Measurements from ENCODE around the gene TRPC6. TPM values are rescaled to one million over a fixed set of nuclear protein-coding genes. Genes with fewer than 3 reads are reported as not detected.
"Not testable (repeated sequence)": the region's sequence is repeated elsewhere in the genome, so short reads cannot be mapped to it uniquely, and the experiment has no call there.

TRPC6 gene
- total RNA-seq, 2 donors from 2014 or later: not detected

GRCh38 chr11:101487775-101488174 lies 96.0 kb downstream of the TRPC6 start:
- no peak for ATAC-seq (replicated peaks)
- Mint-ChIP-seq H3K4me1 (no peaks in the 10 kb centered on the region), H3K4me3 (no peak overlapping the region), H3K27ac (no peak overlapping the region), H3K36me3 (ENCODE audit: low read depth) (no peaks in the 10 kb centered on the region), H3K27me3 (no peaks in the 10 kb centered on the region), H3K9me3 (peaks cover 3% of the 10 kb centered on the region)

DNA sequence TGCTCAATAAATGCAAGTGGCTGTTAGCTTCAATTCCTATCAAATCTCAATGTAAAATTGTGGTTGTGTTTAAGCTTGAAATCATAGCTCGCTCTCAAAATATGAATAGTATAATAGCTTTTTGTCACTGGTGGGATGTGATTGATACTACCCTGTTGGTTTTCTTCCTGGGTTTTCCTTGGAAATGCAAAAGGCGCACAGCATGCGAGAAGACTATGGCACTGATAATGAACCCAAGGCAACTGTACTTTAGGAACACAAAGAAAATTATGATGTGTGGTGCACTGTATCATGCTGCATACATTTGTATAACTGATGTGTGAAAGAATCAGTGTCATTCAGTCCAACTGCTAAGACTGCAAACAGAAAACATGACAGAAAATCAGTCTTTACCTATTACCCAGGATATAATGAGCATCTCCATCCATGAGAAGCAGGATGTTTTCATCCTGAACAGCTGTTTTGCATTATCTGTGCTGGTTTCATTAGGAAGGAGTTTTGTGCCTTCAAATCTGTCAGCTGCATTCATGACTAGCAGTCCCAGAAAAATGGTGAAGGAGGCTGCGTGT lies 101.2 kb downstream of the TRPC6 start:
- H3K4me3 Mint-ChIP-seq: no peak overlapping the region
- ATAC-seq (replicated peaks): no peak
- no peaks in the 10 kb centered on the region for H3K36me3 Mint-ChIP-seq (ENCODE audit: low read depth)
- no peak overlapping the region for H3K27ac Mint-ChIP-seq
- no peaks in the 10 kb centered on the region for H3K9me3 Mint-ChIP-seq
- H3K27me3 Mint-ChIP-seq: no peaks in the 10 kb centered on the region
- H3K4me1 Mint-ChIP-seq: no peaks in the 10 kb centered on the region

- no peaks in the 10 kb centered on the region for H3K9me3 Mint-ChIP-seq
- ATAC-seq (replicated peaks): no peak
- H3K4me1 Mint-ChIP-seq: no peaks in the 10 kb centered on the region
- no peak overlapping the region for H3K27ac Mint-ChIP-seq
- no peak overlapping the region for H3K4me3 Mint-ChIP-seq
- H3K36me3 Mint-ChIP-seq (ENCODE audit: low read depth): no peaks in the 10 kb centered on the region
- H3K27me3 Mint-ChIP-seq: no peaks in the 10 kb centered on the region
These were observed 105.0 kb downstream of the TRPC6 start for GRCh38 chr11:101478587-101479369.

DNA sequence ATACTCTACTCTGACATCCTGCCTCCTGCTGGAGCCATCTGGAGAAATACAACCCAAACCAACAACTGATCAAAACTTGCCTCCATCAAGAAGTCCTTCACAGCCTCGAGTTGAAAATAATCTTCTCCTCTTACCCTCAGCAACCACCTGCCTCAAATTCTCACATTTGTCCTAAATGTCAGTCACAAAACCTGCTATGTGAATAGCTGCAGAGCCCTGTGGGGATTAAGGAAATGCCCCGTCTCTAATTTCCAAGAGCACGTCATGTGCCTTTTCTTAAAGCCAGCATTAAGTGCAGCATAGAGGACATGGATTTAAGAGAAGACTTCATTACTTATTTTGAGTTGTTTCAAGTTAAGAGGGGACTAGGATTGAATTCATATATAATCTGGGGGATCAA lies 105.9 kb downstream of the TRPC6 start:
- Mint-ChIP-seq H3K27ac (no peak overlapping the region), H3K4me1 (no peaks in the 10 kb centered on the region), H3K27me3 (no peaks in the 10 kb centered on the region), H3K9me3 (no peaks in the 10 kb centered on the region), H3K4me3 (no peak overlapping the region), H3K36me3 (ENCODE audit: low read depth) (no peaks in the 10 kb centered on the region)
- no peak for ATAC-seq (replicated peaks)

GRCh38 chr11:101476191-101476590 lies 107.6 kb downstream of the TRPC6 start:
- Mint-ChIP-seq H3K4me3 (no peak overlapping the region), H3K9me3 (no peaks in the 10 kb centered on the region), H3K36me3 (ENCODE audit: low read depth) (no peaks in the 10 kb centered on the region), H3K27me3 (no peaks in the 10 kb centered on the region), H3K4me1 (no peaks in the 10 kb centered on the region), H3K27ac (no peak overlapping the region)
- ATAC-seq (replicated peaks): no peak

DNA sequence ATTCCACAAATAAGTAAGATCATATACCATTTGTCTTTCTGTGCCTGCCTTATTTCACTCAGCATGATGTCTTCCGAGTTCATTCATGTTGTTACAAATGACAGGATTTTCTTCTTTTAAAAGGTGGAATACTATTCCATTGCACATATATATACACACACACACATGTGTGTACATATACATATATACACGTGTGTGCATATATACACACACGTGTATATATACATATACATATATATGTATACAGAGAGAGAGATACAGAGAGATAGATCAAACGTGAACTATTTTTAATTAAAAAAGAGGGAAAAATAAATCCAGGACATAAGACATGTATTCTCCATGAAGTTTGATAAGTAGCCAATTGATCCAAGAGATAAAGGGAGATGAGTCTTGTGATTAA lies 108.1 kb downstream of the TRPC6 start:
- no peaks in the 10 kb centered on the region for H3K9me3 Mint-ChIP-seq
- H3K36me3 Mint-ChIP-seq (ENCODE audit: low read depth): no peaks in the 10 kb centered on the region
- ATAC-seq (replicated peaks): no peak
- no peaks in the 10 kb centered on the region for H3K4me1 Mint-ChIP-seq
- no peak overlapping the region for H3K27ac Mint-ChIP-seq
- no peak overlapping the region for H3K4me3 Mint-ChIP-seq
- H3K27me3 Mint-ChIP-seq: no peaks in the 10 kb centered on the region

- no peaks in the 10 kb centered on the region for H3K36me3 Mint-ChIP-seq (ENCODE audit: low read depth)
- ATAC-seq (replicated peaks): no peak
- no peaks in the 10 kb centered on the region for H3K27me3 Mint-ChIP-seq
- no peaks in the 10 kb centered on the region for H3K9me3 Mint-ChIP-seq
- no peak overlapping the region for H3K27ac Mint-ChIP-seq
- H3K4me3 Mint-ChIP-seq: no peak overlapping the region
- H3K4me1 Mint-ChIP-seq: no peaks in the 10 kb centered on the region
These were observed 109.1 kb downstream of the TRPC6 start for GRCh38 chr11:101474666-101475065.

DNA sequence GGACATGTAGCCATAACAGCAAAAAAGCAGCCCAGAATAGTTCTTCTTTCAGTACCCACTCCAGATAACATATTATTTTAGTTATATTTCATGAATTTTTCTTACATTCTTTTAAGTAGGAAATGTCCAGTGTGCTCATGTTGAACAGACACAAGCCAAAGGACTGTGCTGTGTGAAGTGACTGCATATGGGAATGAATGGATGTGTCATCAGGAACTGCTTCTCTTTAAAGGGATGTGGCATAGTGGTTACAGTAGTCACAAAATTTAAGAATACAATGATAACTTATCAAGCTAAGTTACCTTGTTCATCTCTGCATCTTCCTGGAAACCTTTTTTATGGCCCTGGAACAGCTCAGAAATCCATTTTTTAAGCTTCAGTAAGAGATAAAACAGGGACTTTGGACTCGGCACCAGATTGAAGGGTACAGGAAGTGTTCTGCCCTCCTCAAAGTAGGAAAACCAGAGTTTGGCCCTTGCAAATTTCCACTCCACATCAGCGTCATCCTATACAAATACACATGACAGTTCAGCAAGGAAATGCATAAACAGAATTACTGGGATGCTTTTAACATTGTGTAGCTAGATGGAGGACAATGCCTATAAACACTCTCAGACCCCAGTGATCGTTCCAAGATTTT lies 112.8 kb downstream of the TRPC6 start:
- Mint-ChIP-seq H3K4me3 (no peak overlapping the region), H3K4me1 (no peaks in the 10 kb centered on the region)

DNA sequence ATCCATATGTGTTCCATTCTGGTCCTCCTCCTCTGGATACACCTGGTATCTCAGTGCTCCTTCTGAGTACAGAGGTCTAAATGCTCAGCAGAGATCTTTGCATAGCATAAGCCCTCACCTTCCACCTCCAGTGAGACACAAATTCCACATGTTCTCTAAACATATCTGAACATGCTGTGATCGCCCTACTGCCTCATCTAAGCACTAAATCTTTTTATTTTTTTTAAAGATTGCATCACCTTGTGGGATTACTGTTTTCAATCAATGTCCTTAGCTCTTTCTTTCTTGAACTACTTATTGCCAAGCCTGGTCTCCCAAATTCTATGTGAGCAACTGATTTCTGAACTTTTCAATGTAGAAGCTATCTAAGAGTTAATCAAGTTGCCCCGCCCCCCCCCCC lies 113.4 kb downstream of the TRPC6 start:
- Mint-ChIP-seq H3K4me3 (no peak overlapping the region), H3K4me1 (no peaks in the 10 kb centered on the region), H3K27ac (no peak overlapping the region), H3K9me3 (no peaks in the 10 kb centered on the region), H3K36me3 (ENCODE audit: low read depth) (no peaks in the 10 kb centered on the region), H3K27me3 (no peaks in the 10 kb centered on the region)
- ATAC-seq (replicated peaks): no peak

More for the DNA sequence above, 112.8 kb downstream of the TRPC6 start:
- Mint-ChIP-seq H3K27me3 (no peaks in the 10 kb centered on the region), H3K9me3 (no peaks in the 10 kb centered on the region), H3K36me3 (ENCODE audit: low read depth) (no peaks in the 10 kb centered on the region), H3K27ac (no peak overlapping the region)
- ATAC-seq (replicated peaks): no peak

DNA sequence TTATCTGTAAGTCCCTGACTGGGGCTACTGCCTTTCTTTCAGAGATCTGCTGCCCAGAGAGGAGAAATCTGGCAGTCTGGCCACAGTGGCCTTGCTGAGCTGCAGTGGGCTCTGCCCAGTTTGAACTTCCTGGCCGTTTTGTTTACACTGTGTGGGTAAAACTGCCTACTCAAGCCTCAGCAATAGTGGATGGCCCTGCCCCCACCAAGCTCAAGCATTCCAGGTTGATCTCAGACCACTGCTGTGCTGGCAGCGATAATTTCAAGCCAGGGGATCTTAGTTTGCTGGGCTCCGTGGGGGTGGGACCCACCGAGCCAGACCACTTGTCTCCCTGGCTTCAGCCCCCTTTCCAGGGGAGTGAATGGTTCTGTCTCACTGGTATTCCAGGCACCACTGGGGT lies 117.5 kb downstream of the TRPC6 start:
- Mint-ChIP-seq H3K9me3 (peaks cover 4% of the 10 kb centered on the region), H3K27ac (no peak overlapping the region), H3K36me3 (ENCODE audit: low read depth) (no peaks in the 10 kb centered on the region), H3K27me3 (no peaks in the 10 kb centered on the region), H3K4me1 (no peaks in the 10 kb centered on the region), H3K4me3 (no peak overlapping the region)
- ATAC-seq (replicated peaks): no peak

DNA sequence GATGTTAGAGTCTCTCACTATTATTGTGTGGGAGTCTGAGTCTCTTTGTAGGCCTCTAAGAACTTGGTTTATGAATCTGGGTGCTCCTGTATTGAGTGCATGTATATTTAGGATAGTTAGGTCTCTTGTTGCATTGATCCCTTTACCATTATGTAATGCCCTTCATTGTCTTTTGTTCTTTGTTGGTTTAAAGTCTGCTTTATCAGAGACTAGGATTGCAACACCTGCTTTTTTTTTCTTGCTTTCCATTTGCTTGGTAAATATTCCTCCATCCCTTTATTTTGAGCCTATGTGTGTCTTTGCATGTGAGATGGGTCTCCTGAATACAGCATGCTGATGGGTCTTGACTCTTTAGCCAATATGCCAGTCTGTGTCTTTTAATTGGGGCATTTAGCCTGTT lies 119.4 kb downstream of the TRPC6 start:
- H3K27me3 Mint-ChIP-seq; H3K36me3 Mint-ChIP-seq (ENCODE audit: low read depth); H3K4me3 Mint-ChIP-seq; H3K9me3 Mint-ChIP-seq; H3K27ac Mint-ChIP-seq; H3K4me1 Mint-ChIP-seq; ATAC-seq (replicated peaks): not testable (repeated sequence)

DNA sequence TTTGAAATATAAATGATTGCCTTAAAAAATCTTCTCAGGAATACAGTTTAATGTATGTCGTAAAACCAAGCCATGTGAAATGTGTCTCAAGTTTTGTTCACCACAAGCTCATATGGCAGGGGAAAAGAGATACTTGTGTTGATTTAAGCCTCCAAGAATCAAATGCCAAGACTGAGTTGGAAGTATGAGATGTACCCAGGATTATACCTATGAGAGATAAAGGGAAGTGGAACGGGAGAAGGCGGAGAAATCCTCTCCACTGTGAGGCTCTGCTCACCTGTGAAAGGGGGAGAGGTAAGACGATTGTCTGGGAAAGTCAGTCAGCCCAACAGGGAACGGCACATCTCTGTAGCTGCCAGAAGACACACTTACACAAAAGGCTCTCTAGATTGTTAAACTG lies 124.8 kb downstream of the TRPC6 start:
- Mint-ChIP-seq H3K4me1 (no peaks in the 10 kb centered on the region), H3K27ac (no peak overlapping the region), H3K36me3 (ENCODE audit: low read depth) (no peaks in the 10 kb centered on the region), H3K27me3 (no peaks in the 10 kb centered on the region), H3K9me3 (peaks cover 7% of the 10 kb centered on the region), H3K4me3 (no peak overlapping the region)
- no peak for ATAC-seq (replicated peaks)

DNA sequence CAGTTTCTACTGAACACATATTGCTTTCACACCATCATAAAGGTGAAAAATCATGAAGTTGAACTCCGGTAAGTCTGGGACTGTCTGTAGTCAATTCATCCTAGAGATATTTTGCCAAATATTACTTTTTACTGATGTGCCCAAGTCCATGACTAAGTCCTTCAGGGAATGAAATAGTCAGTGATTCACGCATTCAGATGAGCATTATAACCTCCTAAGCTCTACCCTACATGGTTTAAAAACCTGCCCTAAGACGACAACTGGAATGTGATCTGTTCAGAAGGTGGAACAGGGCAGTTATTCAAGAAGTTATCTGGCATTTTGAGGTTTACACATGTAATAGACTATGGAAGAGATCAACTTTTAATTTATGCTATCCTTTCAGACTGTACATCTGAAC lies 125.6 kb downstream of the TRPC6 start:
- no peaks in the 10 kb centered on the region for H3K27me3 Mint-ChIP-seq
- ATAC-seq (replicated peaks): no peak
- peaks cover 7% of the 10 kb centered on the region for H3K9me3 Mint-ChIP-seq
- H3K27ac Mint-ChIP-seq: no peak overlapping the region
- H3K4me3 Mint-ChIP-seq: no peak overlapping the region
- H3K4me1 Mint-ChIP-seq: no peaks in the 10 kb centered on the region
- H3K36me3 Mint-ChIP-seq (ENCODE audit: low read depth): no peaks in the 10 kb centered on the region

- H3K36me3 Mint-ChIP-seq (ENCODE audit: low read depth): no peaks in the 10 kb centered on the region
- no peak overlapping the region for H3K27ac Mint-ChIP-seq
- no peaks in the 10 kb centered on the region for H3K27me3 Mint-ChIP-seq
- no peaks in the 10 kb centered on the region for H3K4me1 Mint-ChIP-seq
- H3K9me3 Mint-ChIP-seq: peaks cover 3% of the 10 kb centered on the region
- no peak overlapping the region for H3K4me3 Mint-ChIP-seq
- no peak for ATAC-seq (replicated peaks)
These were observed 127.0 kb downstream of the TRPC6 start for GRCh38 chr11:101456812-101457211.

DNA sequence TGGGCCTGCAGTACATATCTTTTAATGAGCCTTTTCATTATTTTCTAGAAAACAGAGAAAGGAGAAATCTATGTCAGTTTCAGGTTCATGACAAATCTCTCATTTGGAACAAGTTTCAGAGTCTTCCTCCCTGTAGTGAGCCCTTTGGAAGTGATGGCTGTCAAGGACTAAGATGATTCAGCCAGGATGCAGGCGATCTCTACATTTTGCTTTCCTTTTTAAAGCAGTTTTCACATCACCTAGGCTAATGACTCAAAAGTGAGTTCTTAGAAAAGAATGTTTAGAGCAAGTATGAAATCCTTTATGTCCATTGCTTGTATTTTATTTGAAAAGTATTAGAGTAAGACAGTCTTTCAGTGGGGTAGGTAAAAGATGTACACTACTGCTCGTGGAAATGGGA lies 130.1 kb downstream of the TRPC6 start:
- H3K36me3 Mint-ChIP-seq (ENCODE audit: low read depth): no peaks in the 10 kb centered on the region
- no peaks in the 10 kb centered on the region for H3K4me1 Mint-ChIP-seq
- peaks cover 3% of the 10 kb centered on the region for H3K9me3 Mint-ChIP-seq
- no peak overlapping the region for H3K4me3 Mint-ChIP-seq
- no peak overlapping the region for H3K27ac Mint-ChIP-seq
- no peak for ATAC-seq (replicated peaks)
- no peaks in the 10 kb centered on the region for H3K27me3 Mint-ChIP-seq
